GM19438 (cell line): ENCODE measurements around the gene DAAM1.

Experiments
- ATAC-seq: cut with Tn5 transposase; IDR thresholded peaks from one replicate; pipeline ENCODE4 v1.9.1; 2021; ENCODE audit warnings: low read depth; ENCODE audit not compliant: unreplicated experiment

DAAM1 gene

GRCh38 chr14:59334253-59334652 is 145.8 kb downstream of the DAAM1 start:
- no peak for ATAC-seq

DNA sequence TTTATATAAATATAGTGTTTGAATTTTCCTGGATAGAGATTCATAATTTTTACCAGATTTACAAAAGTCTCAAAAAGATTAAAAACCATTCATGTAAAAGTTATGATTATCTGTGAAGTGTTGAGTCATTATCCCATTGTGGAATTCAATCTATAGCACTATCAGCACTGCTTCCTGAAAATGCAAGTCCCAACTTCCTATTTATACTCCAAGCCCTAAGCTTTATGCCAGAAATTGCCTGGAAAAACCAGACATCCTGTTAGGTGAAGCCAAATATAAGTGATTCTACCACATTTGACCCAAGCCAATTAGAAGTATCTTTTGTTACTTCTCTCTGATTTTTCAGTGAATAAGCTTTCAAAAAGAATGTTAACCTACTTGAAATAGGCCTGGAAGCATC is 147.6 kb downstream of the DAAM1 start:
- no peak for ATAC-seq

GRCh38 chr14:59336706-59337105 is 148.2 kb downstream of the DAAM1 start:
- ATAC-seq, result no peak

- no peak for ATAC-seq
Observed at GRCh38 chr14:59337141-59337611, 148.7 kb downstream of the DAAM1 start.

GRCh38 chr14:59338761-59339160 is 150.3 kb downstream of the DAAM1 start:
- ATAC-seq, result no peak

DNA sequence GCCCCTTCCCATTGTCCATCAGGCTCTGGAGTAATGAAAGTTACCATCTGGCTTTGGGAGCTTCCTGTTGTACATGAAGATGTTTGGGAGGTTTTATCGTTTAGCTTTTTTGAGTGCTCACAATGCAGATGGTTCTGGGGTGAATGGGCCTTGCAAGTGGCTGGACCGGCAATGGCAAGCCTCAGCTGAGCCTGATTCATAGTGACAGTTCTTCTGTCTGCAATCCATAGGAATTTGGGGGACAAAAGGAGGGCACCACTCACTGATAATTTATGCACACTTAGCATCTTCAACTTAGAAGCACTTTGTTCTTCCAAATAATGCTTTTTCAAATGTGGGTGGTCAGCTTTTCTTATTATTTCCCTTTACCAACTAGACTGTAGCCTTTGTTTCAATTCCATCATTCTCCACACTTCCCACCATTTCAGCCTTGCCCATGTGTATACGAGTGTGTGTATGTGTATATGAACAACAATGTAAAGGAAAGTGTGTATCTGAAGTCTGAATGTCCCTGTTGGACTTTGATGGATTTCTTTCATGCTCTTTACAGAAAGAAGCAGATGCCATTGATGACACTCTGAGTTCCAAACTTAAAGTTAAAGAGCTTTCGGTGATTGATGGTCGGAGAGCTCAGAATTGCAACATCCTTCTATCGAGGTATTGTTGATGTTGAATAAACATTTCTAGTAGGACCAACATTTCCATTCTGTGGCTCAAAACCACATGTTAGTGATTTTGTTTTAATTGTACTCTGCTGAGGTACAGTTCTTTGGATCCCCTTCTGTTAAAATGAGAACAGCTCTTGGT is 151.3 kb downstream of the DAAM1 start:
- ATAC-seq, result no peak

DNA sequence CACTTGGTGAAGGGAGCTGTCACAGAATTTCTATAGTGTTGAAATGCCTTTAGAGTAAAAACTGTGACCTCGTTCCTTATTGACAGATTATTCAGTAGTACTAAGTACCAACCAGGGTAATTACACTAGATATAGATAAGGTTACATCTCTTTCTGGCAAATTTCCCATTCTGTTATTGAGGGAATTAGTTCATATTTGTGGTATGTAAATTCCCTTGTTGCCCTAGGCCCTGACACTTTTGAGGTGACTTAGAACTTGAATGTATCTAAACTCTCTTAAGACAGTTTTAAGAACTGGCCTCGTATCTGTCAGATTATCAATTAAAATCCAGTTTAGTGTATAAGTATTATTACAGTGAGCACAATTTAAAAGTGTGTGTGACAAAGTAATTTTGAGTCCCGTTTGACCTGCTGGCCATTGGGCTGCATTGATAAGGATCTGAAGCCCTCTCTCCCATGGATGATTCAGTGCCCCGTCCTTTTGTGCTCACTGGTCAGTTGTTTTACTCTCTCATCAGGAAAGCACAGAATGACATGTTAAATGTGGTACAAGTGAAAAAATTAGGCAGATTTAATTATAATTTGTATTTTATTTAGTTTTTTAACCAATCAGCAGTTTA is 153.5 kb downstream of the DAAM1 start:
- ATAC-seq, result no peak

DNA sequence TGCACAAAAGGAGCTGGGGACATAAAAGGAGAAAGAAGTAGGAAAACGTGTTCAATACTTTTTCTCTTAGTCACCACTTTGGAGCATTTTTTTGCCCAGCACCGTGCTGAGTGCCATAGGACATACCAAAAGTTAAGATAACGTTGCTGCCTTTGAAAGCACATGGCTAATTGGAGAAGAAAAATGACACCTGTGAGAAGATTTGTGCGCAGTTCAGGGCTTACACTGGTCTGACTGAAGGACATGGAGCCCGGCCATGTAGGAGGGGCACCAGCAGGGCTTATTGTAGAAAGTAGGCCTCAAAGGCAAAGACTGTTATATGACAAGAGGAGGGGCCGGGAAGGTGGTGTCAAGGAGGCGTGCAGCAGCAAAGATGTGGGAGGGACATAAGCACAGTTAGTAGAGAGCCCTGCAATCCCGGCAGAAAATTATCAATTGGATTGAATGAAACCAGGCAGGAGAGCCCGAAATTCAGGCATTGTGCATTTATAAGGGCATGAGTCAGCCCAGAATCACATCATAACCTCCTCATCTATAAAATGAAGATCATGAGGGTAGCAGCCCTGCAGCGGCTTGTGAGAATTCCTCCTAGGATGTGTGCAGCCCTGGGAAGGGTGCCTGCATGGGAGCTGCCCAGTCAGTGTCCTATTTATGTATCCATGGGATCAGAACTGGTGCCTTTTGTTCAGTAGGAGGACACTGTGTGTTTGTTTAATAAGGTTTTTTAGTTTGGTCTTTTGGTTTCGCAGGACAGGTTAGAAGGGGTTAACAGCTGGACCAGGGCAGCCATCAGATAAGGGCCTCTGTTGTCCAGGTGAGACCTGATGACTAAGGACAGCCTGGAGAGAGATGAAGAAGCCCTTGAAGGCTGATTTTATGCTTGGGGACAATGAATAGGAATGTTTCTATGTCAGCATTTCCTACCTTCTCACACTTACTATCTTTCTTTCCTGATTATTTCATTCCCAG is 154.3 kb downstream of the DAAM1 start:
- no peak for ATAC-seq

- ATAC-seq, result no peak
Observed at GRCh38 chr14:59343585-59343984, 155.1 kb downstream of the DAAM1 start.

GRCh38 chr14:59344016-59344415 is 155.5 kb downstream of the DAAM1 start:
- no peak for ATAC-seq

DNA sequence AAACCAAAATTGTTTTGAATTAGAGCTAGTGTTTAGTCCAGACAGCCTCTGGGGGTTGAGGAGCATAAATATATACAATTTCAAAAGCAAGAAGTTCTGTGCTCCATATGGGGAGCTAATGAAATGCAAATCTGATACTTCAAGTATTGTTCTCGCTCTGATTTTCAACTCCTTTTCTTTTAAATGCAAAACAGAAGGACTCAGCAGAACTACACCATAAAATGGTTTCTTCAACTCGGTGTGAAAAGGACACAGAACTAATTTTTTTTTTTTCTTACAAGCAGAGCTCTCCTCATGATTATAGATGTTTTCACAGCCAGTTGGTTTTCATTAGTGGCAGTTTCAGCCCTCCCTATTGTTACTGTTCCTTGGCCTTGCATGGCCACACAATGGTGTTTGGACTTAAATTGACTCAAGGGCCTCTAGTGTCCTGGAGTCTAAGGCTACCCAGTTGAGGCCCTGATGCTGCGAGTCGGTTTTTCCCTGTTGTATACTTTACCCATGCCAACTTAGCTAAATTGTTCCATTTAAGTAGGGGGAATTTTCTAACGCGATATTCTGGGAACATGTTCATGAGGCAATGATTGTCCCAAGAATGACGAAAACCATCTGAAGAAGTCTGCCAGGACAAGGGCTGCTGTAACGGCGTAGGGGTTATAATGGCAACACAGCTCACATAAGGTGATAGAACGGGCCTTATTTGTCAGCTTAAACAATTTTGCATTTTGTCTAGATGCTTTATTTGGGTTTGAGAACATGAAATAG is 156.4 kb downstream of the DAAM1 start:
- ATAC-seq, result no peak

DNA sequence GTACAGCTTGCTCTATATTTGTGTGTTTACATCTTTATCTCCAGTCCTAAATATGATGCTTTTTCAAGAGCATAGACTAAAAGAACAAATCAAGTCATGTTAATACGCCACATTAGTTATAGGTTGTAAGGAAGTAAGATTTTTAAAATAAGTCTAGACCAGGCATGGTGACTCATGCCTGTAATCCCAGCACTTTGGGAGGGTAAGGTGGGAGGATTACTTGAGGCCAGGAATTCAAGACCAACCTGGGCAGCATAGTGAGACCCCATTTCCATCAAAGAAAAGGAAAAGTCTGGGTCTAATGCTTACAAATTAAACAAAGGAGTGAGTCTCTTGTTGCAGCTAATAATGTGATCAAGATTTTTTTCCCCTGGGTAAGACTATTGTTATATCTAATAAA is 157.9 kb downstream of the DAAM1 start:
- ATAC-seq, result no peak

- no peak for ATAC-seq
Observed at GRCh38 chr14:59346796-59347510, 158.5 kb downstream of the DAAM1 start.

GRCh38 chr14:59347511-59347900 is 159.0 kb downstream of the DAAM1 start:
- ATAC-seq, result no peak

GRCh38 chr14:59347915-59348314 is 159.4 kb downstream of the DAAM1 start:
- ATAC-seq, result no peak

GRCh38 chr14:59349258-59349701 is 160.8 kb downstream of the DAAM1 start:
- ATAC-seq, result no peak

DNA sequence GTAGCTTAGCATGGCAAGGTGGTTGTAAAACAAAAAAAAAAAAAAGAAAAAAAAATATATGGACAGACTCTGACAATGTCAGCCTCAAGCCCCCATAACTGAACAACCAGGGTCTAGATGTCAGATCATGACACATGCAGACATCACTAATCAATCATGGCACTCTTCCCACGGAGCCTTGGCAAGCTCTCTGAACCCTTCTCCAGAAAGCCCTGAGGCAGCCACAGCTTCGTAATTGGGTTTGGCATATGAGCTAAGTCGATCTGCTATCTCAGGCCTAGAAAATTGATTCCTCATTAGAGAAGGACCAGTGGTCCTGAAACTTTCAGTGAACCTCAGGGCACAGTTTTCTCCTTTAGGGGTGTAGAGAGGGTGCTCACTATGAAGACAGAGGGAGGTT is 164.5 kb downstream of the DAAM1 start:
- ATAC-seq, result no peak

DNA sequence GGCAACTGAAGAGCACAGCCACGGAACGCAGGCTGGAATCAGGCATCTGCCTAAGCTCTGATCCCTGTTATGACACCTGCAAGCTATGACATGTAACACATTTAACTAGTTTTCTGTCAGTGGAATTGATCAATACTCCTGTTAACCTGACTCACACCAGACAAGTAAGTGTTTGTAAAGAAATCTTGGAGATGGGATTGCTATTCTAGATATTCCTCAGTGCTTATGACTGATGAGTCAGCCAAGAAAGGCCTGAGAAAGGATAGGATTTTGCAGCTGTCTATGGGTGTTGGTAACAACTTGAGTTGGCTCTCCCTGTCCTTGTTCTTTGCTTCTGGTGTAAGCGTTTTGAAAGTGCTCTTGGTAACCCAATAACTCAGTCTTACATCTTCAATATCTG is 166.2 kb downstream of the DAAM1 start:
- no peak for ATAC-seq

GRCh38 chr14:59355091-59355490 is 166.6 kb downstream of the DAAM1 start:
- ATAC-seq, result no peak

DNA sequence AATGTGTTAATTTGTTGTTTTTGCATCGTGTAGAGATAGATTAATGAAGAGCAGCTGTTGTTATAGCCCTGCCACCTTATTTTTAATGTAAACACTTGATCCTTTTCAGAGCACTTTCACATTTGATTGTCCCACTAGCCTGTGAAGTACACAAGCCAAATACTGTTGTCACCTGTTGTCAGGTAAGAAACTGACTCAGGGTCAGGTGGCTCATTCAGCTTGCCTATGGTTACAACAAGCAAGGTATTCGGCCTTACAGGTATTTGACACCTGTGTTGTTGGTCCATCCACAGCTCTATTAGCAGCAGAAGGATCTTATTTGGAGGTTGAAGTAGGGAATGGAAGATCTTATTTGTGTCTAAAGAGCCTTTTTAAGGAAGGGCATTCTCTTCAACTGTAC is 167.8 kb downstream of the DAAM1 start:
- no peak for ATAC-seq
